Measurements from ENCODE around the gene PDZRN3. TPM values are rescaled to one million over a fixed set of nuclear protein-coding genes. Genes with fewer than 3 reads are reported as not detected.

PDZRN3 gene
- polyA plus RNA-seq, 2 of the 4 experiments (the other 2 are of a cell fraction): not detected

GRCh38 chr3:73403444-73403843 is 221.3 kb downstream of the PDZRN3 start:
- FAIRE-seq: no peak
- DNase-seq (ENCODE audit: low read depth in 1 of 2, low spot score in 1 of 2): no peak
- ChIA-PET POLR2A (no interaction called here), CTCF (no interaction called here)
- H3K4me3 ChIP-seq: no peak overlapping the region
- no peak overlapping the region for H3K4me2 ChIP-seq
- no peak for ATAC-seq
- H3K9me3 ChIP-seq: no peaks in the 10 kb centered on the region
- H3K4me1 ChIP-seq: no peaks in the 10 kb centered on the region
- 20% methylated on average over 3 of the region's 3 CpGs for WGBS (ENCODE audit: missing lambda C conversion rate)
- no peak for TF ChIP-seq POLR2A (IDR thresholded peaks at IDR 0.05; ENCODE audit: low read length)
- no peak for TF ChIP-seq ELK1 (IDR thresholded peaks at IDR 0.05; ENCODE audit: low read depth, low read length)
- TF ChIP-seq CTCF (IDR thresholded peaks at IDR 0.05): no peak
- no peak for TF ChIP-seq ATOH8 (CRISPR knock-in tag; IDR thresholded peaks at IDR 0.05; ENCODE audit: low read depth)
- no peak for TF ChIP-seq HES2 (IDR thresholded peaks at IDR 0.05)
- TF ChIP-seq HMGXB4 (CRISPR knock-in tag; IDR thresholded peaks at IDR 0.05; ENCODE audit: borderline replicate concordance): no peak
- no peak overlapping the region for H3K27ac ChIP-seq

- 30% methylated on average over 7 of the region's 7 CpGs for WGBS (ENCODE audit: missing lambda C conversion rate)
- Histone ChIP-seq H3K4me2 (no peak overlapping the region), H3K4me3 (no peak overlapping the region), H3K27ac (no peak overlapping the region), H3K4me1 (no peaks in the 10 kb centered on the region), H3K9me3 (no peaks in the 10 kb centered on the region)
- CTCF ChIA-PET: no interaction called here
- POLR2A ChIA-PET: no interaction called here
- ATAC-seq: no peak
- TF ChIP-seq CBX2 (IDR thresholded peaks at IDR 0.05; ENCODE audit: borderline replicate concordance, low read depth) (no peak), USF2 (IDR thresholded peaks at IDR 0.05) (no peak), MAX (IDR thresholded peaks at IDR 0.05) (no peak), HOXB5 (CRISPR knock-in tag; IDR thresholded peaks at IDR 0.05) (no peak), MAZ (IDR thresholded peaks at IDR 0.05; ENCODE audit: borderline replicate concordance, low read depth, low read length) (no peak), POLR2AphosphoS2 (conservative IDR thresholded peaks at IDR 0.05; ENCODE audit: low read length) (no peak), CTCF (IDR thresholded peaks at IDR 0.05) (no peak), HOXB13 (CRISPR knock-in tag; IDR thresholded peaks at IDR 0.05; ENCODE audit: low read depth) (no peak), FOXS1 (CRISPR knock-in tag; IDR thresholded peaks at IDR 0.05) (no peak), SREBF2 (IDR thresholded peaks at IDR 0.05) (no peak), NR3C1 (IDR thresholded peaks at IDR 0.05) (no peak)
- DNase-seq (ENCODE audit: low read depth in 1 of 2, low spot score in 1 of 2): no peak
- no peak for FAIRE-seq
Measured at GRCh38 chr3:73401616-73402279, 223.0 kb downstream of the PDZRN3 start.
